Measurements from ENCODE around the gene FAM163B.
A peak's percentile ranks its signal among the peaks of the same experiment; 100 is the strongest.

The FAM163B gene

DNA sequence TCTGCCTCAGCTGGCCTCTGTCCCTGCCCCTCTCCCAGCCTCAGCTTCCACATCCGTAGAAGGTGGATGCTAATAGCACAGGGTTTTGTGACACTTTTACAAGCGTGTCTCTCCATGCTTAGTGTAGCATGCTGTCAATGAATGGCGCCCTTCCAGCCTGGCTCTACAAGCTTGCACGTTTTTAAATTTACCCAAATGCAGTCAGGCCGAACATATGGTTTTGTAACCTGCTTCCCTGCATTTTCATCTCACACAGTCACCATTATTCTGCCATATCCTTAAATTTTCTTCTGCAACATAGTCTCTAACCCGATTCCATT, 28.8 kb downstream of the FAM163B start:
- DNase-seq: no peak

DNA sequence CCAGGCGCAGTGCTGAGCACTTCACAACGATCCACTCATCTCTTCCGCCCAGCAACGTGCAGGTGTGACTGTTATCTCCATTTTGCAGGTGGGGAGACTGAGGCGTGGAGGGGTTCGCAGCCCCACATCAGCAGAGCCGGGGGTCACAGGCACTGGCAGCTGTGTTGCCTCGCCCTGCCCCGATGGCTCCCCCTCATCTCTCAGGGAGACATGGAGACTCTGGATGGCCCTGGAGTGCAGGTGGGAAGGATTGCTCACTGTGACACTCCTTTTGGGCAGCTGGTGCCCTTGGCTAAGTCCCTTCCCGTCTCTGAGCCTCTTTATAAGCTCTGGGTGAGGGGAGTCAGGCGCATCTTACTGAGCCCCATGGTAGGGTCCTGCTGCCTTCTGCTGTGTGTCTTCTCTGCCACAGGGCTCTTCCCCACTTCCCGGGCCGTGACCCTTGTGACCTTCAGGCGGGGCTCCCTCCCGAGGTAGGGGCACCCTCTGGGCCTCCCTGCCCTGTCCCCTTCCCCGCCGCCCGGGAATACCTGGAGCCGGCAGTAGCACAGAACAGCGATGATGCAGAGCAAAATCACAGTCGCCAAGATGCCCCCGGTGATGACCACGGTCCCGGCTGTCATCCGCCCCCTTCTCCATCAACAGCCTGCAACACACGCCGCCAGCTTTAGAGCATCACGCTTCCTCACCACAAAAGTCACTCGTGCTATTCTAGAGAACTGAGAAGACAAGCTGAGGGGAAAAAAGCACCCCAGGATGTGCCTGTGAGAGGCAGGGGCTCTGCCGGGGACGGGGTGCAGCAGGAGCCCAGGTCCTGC, 29.4 kb downstream of the FAM163B start:
- DNase-seq: no peak

DNA sequence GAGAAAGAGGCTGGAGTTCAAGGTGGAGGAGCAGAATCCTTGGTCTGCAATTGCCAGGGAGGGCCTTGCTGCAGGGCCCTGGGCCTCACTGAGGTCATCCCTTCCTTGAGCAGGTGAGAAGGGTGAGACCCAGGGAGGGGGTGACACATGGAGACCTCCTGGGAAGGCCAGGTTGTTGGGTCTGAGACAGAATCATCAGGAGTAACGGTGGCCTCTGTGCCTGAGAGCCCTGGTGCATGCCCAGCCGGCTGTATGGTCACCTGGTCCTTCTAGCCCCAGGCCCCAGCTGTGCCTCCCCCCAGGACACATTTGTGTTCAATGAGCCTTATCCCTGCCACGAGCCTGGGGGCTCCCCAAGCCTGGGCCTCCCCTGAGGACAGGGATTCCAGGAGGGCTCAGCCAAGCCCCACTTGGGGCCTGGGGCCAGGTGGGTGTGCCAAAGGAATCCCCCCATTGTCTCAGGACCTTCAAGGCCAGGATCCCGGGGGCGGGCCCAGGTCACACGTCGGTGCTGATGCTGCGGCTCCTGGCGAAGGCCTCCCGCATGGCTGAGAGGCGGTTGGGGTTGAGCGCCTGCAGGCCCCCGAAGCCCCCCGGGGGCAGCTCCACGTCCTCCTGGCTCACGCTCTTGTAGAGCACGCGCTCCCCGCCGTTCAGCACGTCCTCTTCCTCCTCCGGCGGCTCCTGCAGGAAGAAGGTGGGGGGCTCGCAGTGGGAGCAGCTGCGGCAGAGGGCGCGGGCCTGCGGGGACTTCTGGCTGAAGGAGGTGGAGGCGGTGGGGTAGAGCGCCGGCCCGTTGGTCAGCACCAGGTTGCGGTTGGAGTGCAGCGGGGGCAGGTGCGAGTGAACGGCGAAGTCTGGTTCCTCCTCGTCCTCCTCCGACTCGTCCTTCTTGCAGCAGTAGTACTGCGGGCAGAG, 30.4 kb downstream of the FAM163B start:
- DNase-seq: no peak

DNA sequence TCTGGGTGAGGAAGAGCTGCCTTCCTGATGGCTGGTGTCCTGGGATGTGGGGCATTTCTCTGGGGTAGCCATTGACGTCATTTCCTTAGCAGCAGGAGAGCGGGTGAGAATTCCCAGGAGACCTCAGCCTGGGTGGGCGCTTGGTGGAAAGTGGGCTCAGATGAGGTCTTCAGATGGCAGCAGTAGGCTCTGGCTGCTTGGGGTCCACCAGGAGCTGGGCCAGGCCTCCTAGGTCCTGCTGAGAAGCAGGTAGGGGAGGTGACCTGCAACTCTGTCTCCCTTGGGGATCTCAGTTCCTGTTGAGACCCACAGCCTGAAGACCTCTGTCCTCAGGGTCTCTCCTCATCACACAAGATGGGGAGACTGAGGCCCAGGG, 31.5 kb downstream of the FAM163B start:
- DNase-seq: no peak

- no peak for DNase-seq
Observed at GRCh38 chr9:133576875-133577736, 32.1 kb downstream of the FAM163B start.

- DNase-seq: no peak
Observed at GRCh38 chr9:133576031-133576874, 32.9 kb downstream of the FAM163B start.

GRCh38 chr9:133575186-133576030, 33.8 kb downstream of the FAM163B start:
- no peak for DNase-seq

DNA sequence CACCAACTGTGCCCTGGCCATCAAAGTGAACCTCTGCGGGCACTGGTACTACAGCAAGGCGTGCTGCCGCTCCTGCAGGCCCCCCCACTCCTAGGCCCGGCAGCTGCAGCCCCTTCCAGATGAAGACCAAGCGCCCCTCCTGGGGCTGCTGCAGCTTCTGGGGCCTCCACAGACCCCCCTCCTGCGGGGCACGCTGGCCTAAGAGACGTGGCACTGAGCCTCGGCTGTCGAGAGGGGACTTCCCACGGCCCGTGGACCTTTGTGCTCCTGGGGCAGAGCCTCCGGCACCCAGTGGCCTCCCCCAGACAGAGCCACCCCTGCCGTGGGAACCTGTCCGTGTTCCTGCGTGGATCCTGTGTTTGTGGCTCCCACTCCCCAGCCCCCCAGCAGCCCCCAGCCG, 34.4 kb downstream of the FAM163B start:
- DNase-seq: no peak

GRCh38 chr9:133573791-133574515, 35.2 kb downstream of the FAM163B start:
- DNase-seq: no peak

- no peak for DNase-seq
Observed at GRCh38 chr9:133572821-133573361, 36.3 kb downstream of the FAM163B start.

DNA sequence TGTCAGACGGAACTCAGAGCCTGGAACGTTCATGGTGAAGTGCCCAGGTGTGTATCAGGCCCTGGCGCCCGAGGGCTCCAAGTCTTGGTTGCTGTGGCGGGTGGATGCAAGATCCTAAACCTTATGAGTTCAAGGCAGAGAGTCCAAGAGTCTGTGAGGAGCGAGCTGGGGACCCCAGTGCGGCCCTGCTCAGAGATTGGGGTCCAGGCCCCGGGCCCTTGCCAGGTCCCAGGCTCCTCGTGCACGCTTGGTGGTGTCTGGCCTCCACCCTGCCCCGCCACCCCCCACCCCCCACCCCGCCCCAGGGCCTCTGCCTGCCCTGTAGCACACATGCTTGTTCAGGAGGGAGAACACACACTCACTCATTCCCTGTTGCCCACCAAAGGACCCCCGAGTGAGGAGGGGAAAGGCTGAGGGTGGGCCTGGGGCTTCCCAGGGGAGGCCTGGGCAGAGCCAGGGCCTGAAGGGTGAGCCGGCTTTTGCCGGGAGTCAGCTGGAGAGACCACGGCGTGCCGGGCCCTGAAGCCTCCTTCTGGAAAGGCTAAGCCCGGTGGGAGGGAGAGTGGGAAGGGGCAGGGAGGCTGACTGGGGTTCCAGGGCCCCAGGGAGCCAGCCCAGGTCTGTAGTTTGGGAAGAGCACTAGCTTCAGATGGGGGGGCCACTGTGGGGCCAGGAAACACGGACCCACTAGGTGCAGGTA, 37.1 kb downstream of the FAM163B start:
- DNase-seq: no peak

DNA sequence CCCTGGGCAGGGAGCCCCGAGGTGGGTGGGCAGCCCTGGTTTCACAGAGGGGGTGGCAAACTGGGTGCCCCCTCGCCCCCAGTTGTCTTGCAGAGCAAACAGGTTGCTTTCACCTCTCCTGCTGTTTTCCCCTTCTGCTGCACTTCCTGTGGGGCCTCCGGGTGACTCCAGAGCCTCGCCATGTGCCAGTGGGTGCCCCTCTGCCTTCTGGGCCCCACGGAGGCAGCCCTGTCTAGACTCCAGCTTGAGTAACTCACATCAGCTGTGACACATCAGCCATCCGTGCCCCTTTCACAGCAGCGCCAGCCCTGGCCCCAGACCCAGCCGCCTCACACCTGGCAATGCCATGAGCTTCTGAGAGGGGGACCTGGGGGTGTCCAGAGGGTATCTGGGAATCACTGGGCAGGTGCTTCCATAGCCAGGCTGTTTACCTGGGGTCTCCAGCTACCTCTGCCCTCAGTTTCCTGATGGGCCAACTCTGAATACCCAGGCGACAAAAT, 37.7 kb downstream of the FAM163B start:
- no peak for DNase-seq

- no peak for DNase-seq
Observed at GRCh38 chr9:133570691-133571080, 38.5 kb downstream of the FAM163B start.

DNA sequence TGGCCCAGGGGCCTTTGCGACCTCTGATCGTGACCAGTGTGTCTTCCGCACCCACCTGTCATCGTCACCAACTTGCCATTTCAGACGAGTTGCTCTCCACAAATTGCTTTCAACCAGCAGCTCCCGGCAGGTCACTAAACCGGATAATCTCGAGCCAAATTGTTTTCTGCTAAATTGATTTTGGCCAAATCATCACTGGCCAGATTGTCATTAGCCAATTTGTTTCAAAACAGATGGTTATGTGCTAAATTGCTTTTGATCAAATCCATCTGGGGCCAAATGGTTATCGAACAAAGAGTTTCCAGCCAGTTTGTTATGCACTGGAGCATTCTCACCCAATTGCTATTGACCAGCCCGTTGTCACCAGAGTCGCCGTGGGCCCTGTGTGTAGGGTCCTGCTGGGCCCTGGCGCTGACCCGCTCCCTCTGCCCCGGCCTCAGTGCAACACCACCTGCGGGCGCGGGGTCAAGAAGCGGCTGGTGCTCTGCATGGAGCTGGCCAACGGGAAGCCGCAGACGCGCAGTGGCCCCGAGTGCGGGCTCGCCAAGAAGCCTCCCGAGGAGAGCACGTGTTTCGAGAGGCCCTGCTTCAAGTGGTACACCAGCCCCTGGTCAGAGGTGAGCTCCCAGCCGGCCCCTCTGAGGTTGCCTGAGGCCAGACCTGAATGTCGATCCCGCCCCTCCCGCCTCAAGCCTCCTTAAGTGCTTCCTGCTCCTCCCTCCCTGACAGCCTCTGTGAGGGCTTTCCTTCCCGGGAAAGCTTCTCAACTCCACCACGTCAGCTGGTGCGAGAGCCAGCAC, 39.1 kb downstream of the FAM163B start:
- peak; percentile 89 for DNase-seq

DNA sequence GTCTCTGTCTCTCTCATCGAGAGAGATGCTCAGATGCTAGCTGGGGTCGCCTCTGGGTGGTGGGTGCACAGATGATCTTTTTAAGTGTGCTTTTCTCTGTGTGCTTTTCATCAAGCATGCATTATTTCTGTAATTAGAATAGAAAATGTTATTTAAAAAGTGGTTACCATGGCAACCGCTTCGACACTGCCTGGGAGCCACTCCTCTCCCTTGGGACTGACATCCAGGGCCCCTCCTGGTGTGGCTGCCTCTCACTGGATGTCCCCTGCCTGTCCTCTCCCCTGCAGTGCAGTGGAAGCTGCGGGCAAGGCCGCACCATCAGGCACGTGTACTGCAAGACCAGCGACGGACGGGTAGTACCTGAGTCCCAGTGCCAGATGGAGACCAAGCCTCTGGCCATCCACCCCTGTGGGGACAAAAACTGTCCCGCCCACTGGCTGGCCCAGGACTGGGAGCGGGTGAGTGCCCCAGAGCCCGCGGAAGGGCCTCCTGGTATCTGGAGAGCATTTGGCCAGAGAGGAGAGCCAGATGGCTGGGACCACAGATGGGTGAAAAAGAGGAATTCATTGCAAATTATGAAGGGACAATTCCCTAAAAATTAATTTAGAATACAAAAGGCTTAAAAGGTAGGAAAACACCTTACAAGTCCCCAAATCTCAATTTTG, 39.9 kb downstream of the FAM163B start:
- no peak for DNase-seq

DNA sequence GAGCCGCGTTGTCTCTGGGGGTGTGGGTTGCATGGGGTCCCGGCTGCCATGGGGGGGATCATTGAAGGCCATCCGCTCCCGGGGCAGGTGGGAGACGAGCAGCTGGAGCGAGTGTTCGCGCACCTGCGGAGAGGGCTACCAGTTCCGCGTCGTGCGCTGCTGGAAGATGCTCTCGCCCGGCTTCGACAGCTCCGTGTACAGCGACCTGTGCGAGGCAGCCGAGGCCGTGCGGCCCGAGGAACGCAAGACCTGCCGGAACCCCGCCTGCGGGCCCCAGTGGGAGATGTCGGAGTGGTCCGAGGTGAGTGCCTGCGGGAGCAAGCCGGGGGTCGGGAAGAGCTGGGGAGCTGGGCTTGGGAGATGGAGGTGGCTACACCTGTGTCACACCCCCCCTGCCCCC, 41.0 kb downstream of the FAM163B start:
- DNase-seq: no peak

- DNase-seq: no peak
Observed at GRCh38 chr9:133566817-133567216, 42.4 kb downstream of the FAM163B start.

- DNase-seq: no peak
Observed at GRCh38 chr9:133566382-133566781, 42.8 kb downstream of the FAM163B start.

All from islet precursor cell (in vitro differentiated cells).